Measurements from ENCODE around the gene LMX1B.

DNA sequence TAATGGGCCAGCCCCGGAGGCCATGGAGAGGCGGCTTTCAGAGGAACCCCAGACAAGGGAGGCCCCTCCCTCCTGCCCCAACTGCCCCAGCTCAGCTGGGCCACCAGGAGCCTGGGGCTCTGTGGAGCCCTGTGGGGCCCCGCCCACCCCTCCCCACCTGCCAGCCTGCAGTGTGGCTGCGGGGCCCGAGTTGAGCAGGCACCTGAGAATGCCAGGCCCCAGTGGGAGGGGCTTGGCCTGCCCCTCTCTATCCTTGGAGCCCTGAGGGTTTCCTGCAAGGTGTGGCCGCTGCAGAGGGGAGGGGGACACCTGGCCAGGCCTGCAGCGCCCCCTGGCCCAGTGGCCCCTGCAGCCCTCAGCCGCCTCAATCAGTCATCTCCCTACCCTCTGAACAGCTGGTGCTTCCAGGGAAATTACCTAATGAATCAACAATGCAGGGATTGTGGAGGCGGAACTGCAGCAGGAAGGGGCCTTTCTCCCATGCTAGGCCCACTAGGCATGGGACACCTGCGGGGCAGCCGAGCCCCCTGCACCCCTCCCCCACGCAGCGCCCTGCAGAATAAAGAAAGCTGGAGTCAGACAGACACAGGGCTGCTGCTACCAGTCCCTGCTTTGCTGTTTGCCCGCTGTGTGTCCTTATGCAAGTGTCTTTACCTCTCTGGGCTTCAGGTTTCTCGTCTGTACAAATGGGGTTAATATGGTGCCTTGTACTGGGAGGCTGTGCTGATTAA, 48.0 kb downstream of the LMX1B start:
- TF ChIP-seq, protein P1, sequence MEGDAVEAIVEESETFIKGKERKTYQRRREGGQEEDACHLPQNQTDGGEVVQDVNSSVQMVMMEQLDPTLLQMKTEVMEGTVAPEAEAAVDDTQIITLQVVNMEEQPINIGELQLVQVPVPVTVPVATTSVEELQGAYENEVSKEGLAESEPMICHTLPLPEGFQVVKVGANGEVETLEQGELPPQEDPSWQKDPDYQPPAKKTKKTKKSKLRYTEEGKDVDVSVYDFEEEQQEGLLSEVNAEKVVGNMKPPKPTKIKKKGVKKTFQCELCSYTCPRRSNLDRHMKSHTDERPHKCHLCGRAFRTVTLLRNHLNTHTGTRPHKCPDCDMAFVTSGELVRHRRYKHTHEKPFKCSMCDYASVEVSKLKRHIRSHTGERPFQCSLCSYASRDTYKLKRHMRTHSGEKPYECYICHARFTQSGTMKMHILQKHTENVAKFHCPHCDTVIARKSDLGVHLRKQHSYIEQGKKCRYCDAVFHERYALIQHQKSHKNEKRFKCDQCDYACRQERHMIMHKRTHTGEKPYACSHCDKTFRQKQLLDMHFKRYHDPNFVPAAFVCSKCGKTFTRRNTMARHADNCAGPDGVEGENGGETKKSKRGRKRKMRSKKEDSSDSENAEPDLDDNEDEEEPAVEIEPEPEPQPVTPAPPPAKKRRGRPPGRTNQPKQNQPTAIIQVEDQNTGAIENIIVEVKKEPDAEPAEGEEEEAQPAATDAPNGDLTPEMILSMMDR (IDR thresholded peaks at IDR 0.05) = no peak
- no peak for TF ChIP-seq POLR2A (IDR thresholded peaks at IDR 0.05)

Measured in lower leg skin (tissue), 3 donors.